ENCODE measurements around the gene CERS5. TPM values are rescaled to one million over a fixed set of nuclear protein-coding genes. Genes with fewer than 3 reads are reported as not detected.

CERS5 gene
- total RNA-seq, 6 donors from 2014 or later, result 21.0 to 40.4 (median 35.8) TPM

- Histone ChIP-seq H3K27me3 (no peaks in the 10 kb centered on the region), H3K4me3 (peak within 1 kb of the TSS in 2 of 4 donors; percentile 20 to 23), H3K4me1 (peaks cover 8 to 15% (median 13%) of the 10 kb centered on the region in 4 donors), H3K27ac (peak within 1 kb of the TSS in 1 of 4 donors; percentile 40), H3K9me3 (no peaks in the 10 kb centered on the region), H3K36me3 (peaks cover 8 to 31% (median 16%) of the 10 kb centered on the region in 4 donors)
- peak; percentile 77 to 89 for DNase-seq
- TF ChIP-seq POLR2A (IDR thresholded peaks at IDR 0.05) (peak in 1 of 4 donors; percentile 48), EP300 (IDR thresholded peaks at IDR 0.05) (no peak), POLR2AphosphoS5 (IDR thresholded peaks at IDR 0.05) (peak in 1 of 2 donors; percentile 47)
- 32 to 35% methylated on average over 10 to 13 of the region's 13 CpGs for WGBS, 2 donors
- peak; percentile 74 to 82 for ATAC-seq (ENCODE audit: low FRiP score in 2 of 2)
Measured at GRCh38 chr12:50103767-50104321, 63.3 kb downstream of the CERS5 start, which contains the start of gene GPD1. Gene GPD1 (plus strand): TSS chr12:50104008. CDS start chr12:50104051, 43 bp downstream.

- DNase-seq (no peak), ATAC-seq (ENCODE audit: low FRiP score in 2 of 2) (no peak)
- TF ChIP-seq EP300 (IDR thresholded peaks at IDR 0.05), result no peak
- TF ChIP-seq CTCF (IDR thresholded peaks at IDR 0.05), result no peak
- no peak for TF ChIP-seq POLR2A (IDR thresholded peaks at IDR 0.05)
- TF ChIP-seq POLR2AphosphoS5 (IDR thresholded peaks at IDR 0.05), result no peak
- Histone ChIP-seq H3K9me3 (no peaks in the 10 kb centered on the region), H3K4me3 (no peak overlapping the region), H3K27ac (peak overlapping the region in 1 of 4 donors; percentile 40), H3K27me3 (no peaks in the 10 kb centered on the region), H3K36me3 (peaks cover 11 to 36% (median 21%) of the 10 kb centered on the region in 4 donors), H3K4me1 (peaks cover 8 to 15% (median 13%) of the 10 kb centered on the region in 4 donors)
- 100% methylated on average over 2 of the region's 2 CpGs for WGBS, 2 donors
Measured at GRCh38 chr12:50103351-50103750, 63.8 kb downstream of the CERS5 start.

DNA sequence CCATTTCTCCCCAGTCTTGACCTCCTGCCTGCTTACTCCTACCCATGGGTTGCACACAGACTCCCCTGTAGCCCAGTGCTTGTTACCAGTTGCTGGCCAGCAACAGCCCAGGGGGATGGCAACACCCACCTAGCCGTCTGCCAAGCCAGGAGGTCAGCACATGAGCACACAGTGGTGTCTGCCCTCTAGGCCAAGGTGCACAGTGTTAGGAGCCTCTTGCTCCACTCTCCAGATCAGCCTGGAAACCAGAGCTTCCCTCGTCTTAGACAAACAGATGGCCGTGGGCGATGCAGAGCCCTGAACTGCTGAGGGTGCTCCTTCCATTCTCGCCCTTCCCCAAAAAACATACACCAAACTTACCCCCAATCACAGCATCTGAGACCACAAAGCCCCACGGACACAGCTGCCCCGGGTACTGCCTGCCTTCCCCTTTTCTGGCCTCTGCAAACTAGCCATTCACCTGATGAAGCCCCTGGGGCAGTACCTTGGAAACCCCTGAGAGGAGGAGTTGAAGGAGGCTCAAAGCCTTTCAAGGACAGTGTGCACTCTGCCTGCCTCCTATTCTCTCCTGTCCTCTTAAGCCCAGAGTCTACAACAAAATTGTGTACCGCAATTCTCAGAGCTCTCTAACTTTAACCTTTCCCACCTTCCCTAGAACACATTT, 64.4 kb downstream of the CERS5 start:
- no peak overlapping the region for H3K27ac ChIP-seq
- no peak for DNase-seq

DNA sequence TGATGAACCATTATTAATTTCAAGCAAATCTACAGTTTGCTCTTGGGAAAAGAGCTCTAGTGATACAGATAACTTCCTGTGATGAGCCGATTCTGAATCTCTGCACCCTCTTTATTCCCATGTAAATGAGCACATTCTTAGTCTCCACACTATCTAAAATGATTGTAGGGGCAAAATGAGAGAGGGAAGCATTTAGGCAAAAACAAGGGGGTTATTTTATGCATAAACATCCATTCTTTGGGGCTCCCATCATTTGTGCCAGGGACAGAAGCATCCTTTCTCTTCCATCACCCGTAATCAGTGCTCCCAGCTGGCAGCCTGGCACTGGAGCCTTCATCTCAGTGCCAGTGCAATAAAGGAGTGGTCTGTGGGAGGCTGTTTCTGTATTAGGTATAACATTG, 65.0 kb downstream of the CERS5 start:
- ATAC-seq (ENCODE audit: low FRiP score in 2 of 2) (no peak), DNase-seq (no peak)
- H3K36me3 ChIP-seq, result peaks cover 16 to 48% (median 32%) of the 10 kb centered on the region in 4 donors
- TF ChIP-seq EP300 (IDR thresholded peaks at IDR 0.05) (no peak), CTCF (IDR thresholded peaks at IDR 0.05) (no peak), POLR2A (IDR thresholded peaks at IDR 0.05) (no peak), POLR2AphosphoS5 (IDR thresholded peaks at IDR 0.05) (no peak)
- no peak overlapping the region for H3K27ac ChIP-seq
- H3K9me3 ChIP-seq, result no peaks in the 10 kb centered on the region
- H3K4me3 ChIP-seq, result no peak overlapping the region
- no peaks in the 10 kb centered on the region for H3K27me3 ChIP-seq
- peaks cover 8 to 15% (median 13%) of the 10 kb centered on the region in 4 donors for H3K4me1 ChIP-seq
- WGBS, 2 donors, result 89 to 92% methylated on average over 2 of the region's 2 CpGs

More for the DNA sequence above, 64.4 kb downstream of the CERS5 start:
- Histone ChIP-seq H3K27me3 (no peaks in the 10 kb centered on the region), H3K9me3 (no peaks in the 10 kb centered on the region), H3K36me3 (peaks cover 16 to 42% (median 27%) of the 10 kb centered on the region in 4 donors), H3K4me1 (peaks cover 8 to 15% (median 13%) of the 10 kb centered on the region in 4 donors), H3K4me3 (no peak overlapping the region)
- WGBS, 2 donors, result 76 to 81% methylated on average over 7 to 8 of the region's 8 CpGs
- ATAC-seq (ENCODE audit: low FRiP score in 2 of 2), result peak in 1 of 2 donors; percentile 42
- TF ChIP-seq POLR2A (IDR thresholded peaks at IDR 0.05), result no peak
- TF ChIP-seq CTCF (IDR thresholded peaks at IDR 0.05), result no peak

DNA sequence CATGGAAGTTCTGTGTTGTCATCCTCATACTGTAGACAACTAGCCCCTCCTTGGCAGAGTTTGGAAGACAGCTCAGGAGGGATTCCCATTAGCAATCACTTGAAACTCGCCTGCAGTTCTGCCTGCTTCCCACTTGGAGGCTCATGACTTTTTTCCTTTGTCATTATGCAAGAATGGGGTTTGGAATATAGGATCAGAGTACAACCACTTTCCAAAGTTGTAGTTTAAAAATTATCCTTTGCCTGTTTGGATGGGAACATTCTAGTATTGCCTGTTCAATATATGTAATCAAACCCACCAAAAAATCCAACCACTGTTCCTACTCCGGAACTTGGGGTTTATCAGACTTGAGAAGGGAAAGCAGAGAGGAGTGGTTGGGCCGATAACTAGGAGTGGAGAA, 65.5 kb downstream of the CERS5 start:
- no peak overlapping the region for H3K4me3 ChIP-seq
- DNase-seq (no peak), ATAC-seq (ENCODE audit: low FRiP score in 2 of 2) (peak in 1 of 2 donors; percentile 28)
- WGBS, 2 donors, result 84 to 85% methylated on average over 3 of the region's 3 CpGs
- H3K27ac ChIP-seq, result no peak overlapping the region
- no peaks in the 10 kb centered on the region for H3K9me3 ChIP-seq
- no peaks in the 10 kb centered on the region for H3K27me3 ChIP-seq
- H3K36me3 ChIP-seq, result peaks cover 21 to 53% (median 37%) of the 10 kb centered on the region in 4 donors
- TF ChIP-seq EP300 (IDR thresholded peaks at IDR 0.05) (no peak), CTCF (IDR thresholded peaks at IDR 0.05) (peak in 2 of 6 experiments; percentile 28 to 50)
- H3K4me1 ChIP-seq, result peaks cover 8 to 15% (median 13%) of the 10 kb centered on the region in 4 donors
